HG02623 (cell line): ENCODE results near the gene ABR.
"Not testable (repeated sequence)": the region's sequence is repeated elsewhere in the genome, so short reads cannot be mapped to it uniquely, and the experiment has no call there.

Experiments
- ATAC-seq: cut with Tn5 transposase; IDR thresholded peaks from one replicate; pipeline ENCODE4 v1.9.1; 2021; ENCODE audit warnings: moderate library complexity; ENCODE audit not compliant: unreplicated experiment

The ABR gene

GRCh38 chr17:1123393-1123831, 56.4 kb downstream of the ABR start:
- ATAC-seq, result no peak

- no peak for ATAC-seq
Observed at GRCh38 chr17:1122533-1123392, 57.0 kb downstream of the ABR start.

GRCh38 chr17:1121442-1121817, 58.4 kb downstream of the ABR start:
- ATAC-seq, result not testable (repeated sequence)

GRCh38 chr17:1120596-1121441, 59.0 kb downstream of the ABR start:
- ATAC-seq, result no peak

GRCh38 chr17:1119924-1120323, 59.9 kb downstream of the ABR start:
- no peak for ATAC-seq

- ATAC-seq, result no peak
Observed at GRCh38 chr17:1116602-1117001, 63.2 kb downstream of the ABR start.

- ATAC-seq, result no peak
Observed at GRCh38 chr17:1112875-1113274, 66.9 kb downstream of the ABR start.

GRCh38 chr17:1111599-1112443, 68.0 kb downstream of the ABR start:
- no peak for ATAC-seq

GRCh38 chr17:1110862-1111598, 68.8 kb downstream of the ABR start:
- no peak for ATAC-seq

GRCh38 chr17:1110541-1110861, 69.3 kb downstream of the ABR start:
- ATAC-seq, result no peak

GRCh38 chr17:1109606-1110540, 69.9 kb downstream of the ABR start:
- ATAC-seq, result no peak

- peak; percentile 47 for ATAC-seq
Observed at GRCh38 chr17:1108765-1109605, 70.8 kb downstream of the ABR start.

GRCh38 chr17:1108478-1108764, 71.4 kb downstream of the ABR start:
- ATAC-seq, result no peak

GRCh38 chr17:1107777-1108477, 71.9 kb downstream of the ABR start:
- no peak for ATAC-seq

- ATAC-seq, result no peak
Observed at GRCh38 chr17:1107083-1107776, 72.6 kb downstream of the ABR start.

- no peak for ATAC-seq
Observed at GRCh38 chr17:1104222-1104621, 75.6 kb downstream of the ABR start.

GRCh38 chr17:1100382-1100781, 79.4 kb downstream of the ABR start:
- ATAC-seq, result no peak

- ATAC-seq, result no peak
Observed at GRCh38 chr17:1099242-1099641, 80.5 kb downstream of the ABR start.
